Thyroid gland (tissue), 4 donors: ENCODE measurements around the gene PPP2R2D.

ENCODE experiments used
- CTCF ChIP-seq, 6 experiments: fragments of 200-600 bp in 3 of 6; fragments of 450-650 bp in 3 of 6; sonication (generic) in 3 of 6; IDR thresholded peaks; one replicate each; pipeline ENCODE4 v1.5.1; 2016 to 2019; ENCODE audit warnings: antibody characterized with exemption in 6 of 6, mild to moderate bottlenecking in 2 of 6, inconsistent platforms in 1 of 6, moderate library complexity in 1 of 6
- POLR2A ChIP-seq, 2 donors: fragments of 450-650 bp; IDR thresholded peaks; one replicate each; pipeline ENCODE4 v1.6.1; 2017; ENCODE audit warnings: antibody characterized with exemption in 2 of 2, mild to moderate bottlenecking in 2 of 2, moderate library complexity in 1 of 2

- TF ChIP-seq CTCF (IDR thresholded peaks at IDR 0.05) = peak in 3 of 6 experiments; percentile 16 to 33 (median 22)
- no peak for TF ChIP-seq POLR2A (IDR thresholded peaks at IDR 0.05)
These were observed 42.4 kb downstream of the PPP2R2D start for GRCh38 chr10:131943021-131943814.
